NCI-H2081 (cell line): ENCODE results near the gene NTM.

Source experiments
- DNase-seq, 2 experiments: peaks; one replicate each; lab custom pipeline; 2025; lab: John Stamatoyannopoulos, UW

NTM gene

GRCh38 chr11:131964698-131965483 lies 594.5 kb downstream of the NTM start:
- no peak for DNase-seq

DNA sequence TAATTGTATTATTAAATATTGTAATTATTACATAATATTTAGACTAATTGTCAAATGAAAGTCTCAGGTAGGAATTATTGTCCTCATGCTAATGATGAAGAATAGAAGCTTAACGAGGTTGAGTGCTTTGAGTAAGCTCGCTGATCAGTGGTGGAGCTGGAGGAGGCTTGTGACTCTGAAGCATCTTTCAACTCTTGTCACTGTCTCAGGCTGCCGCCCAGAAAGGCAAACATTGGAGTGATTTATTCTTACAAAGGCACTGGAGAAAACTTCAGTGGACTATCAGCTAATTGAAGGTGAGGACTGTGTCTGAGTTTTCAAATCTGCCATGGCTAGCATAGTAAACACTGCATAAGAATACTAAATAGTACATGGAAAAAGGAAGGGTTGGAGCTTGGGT lies 595.1 kb downstream of the NTM start:
- no peak for DNase-seq

- no peak for DNase-seq
Measured at GRCh38 chr11:131966667-131967066, 596.3 kb downstream of the NTM start.

DNA sequence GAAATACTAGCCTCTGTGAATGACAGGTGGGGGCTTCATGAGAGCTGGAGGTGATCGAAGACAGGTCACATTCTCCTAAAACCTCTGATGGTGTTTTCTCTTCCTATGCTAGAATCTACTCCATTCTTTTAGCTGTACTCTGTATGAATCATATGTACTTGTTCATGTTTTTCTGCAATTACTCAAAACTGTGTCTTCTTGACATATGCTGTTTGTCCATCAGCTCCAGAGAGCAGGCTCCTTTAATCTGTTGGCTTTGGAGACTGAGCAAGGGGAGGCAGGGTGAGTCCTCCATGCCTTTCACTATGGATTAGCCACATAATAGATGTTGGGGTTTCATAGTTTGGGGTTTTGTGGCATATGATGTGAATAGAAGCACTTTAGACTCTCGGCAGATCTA lies 598.8 kb downstream of the NTM start:
- no peak for DNase-seq

DNA sequence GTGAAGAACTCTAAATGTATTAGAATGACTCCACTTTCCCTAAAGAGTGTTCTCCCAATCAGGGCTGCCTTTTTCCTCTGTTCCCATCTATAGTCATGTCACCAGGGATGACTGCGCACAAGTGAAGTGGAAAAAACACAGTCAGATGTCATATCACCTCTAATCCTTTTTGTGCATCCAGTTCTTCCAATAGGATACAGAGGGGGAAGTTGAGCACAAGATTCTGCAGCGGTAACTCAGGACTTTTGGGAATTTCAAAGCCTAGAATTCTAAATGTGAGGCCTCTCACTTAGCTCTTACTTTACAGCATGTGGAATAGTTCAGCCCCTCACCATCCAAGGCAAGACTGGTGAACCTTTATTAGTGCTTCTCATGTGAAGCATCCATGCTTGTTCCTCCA lies 602.6 kb downstream of the NTM start:
- DNase-seq: no peak

DNA sequence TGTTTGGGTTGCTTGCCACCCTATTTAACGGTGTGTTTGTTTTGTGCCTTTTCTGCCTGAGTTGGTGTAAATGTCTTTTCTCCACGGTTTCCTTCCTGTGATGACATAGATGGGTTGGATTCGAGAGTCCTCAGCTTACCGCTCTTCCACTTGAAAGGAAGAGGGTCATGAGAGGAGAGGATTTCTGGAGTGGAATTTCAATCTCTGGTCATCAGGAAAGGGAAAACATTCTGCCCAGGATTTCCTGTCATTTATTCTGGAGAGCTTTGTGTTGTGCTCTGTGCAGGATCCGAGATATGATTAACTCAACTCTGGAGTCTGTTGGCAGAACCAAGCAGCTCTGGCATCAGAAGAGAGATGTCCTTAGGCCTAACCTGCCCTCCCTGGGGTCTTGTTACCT lies 605.2 kb downstream of the NTM start:
- no peak for DNase-seq

GRCh38 chr11:131976021-131976420 lies 605.6 kb downstream of the NTM start:
- DNase-seq: no peak

GRCh38 chr11:131977231-131977630 lies 606.8 kb downstream of the NTM start:
- DNase-seq: no peak

- DNase-seq: no peak
Measured at GRCh38 chr11:131977854-131978253, 607.4 kb downstream of the NTM start.

DNA sequence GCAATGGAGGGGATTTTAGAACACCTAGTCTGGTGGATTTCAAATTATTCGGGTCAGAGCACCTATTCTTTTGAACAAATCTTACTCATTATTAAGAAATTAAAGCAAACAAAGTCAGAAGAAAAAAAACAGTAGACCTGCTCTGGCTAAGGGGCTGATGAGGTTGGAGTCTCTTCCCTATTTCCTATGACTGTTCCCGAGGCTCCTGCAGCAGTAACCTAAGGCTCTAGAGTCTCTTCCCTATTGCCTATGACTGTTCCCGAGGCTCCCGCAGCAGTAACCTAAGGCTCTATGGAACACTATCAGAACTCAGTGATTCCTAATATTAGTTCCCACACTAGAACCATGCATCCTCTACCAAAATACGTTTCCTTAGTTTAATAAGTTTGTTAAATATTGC lies 607.9 kb downstream of the NTM start:
- no peak for DNase-seq

DNA sequence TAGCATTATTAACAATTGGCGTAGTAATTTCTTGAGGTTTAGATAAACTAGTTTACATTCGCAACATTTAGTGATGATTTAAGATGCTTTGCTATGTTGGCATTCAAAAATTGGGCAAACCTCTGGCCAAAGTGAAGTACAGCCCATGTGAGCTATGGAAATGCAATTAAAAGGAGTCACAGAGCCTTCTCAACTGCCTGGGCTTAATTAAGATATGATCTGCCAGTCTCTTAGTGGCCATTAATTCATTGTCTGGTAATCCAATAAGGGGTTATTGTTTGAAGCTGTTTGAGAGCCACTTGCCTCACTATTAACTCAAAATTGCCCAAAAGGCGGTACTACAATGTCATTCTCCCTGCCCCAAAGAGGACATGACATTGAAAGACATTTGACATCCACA lies 608.9 kb downstream of the NTM start:
- no peak for DNase-seq

GRCh38 chr11:131980199-131980598 lies 609.8 kb downstream of the NTM start:
- no peak for DNase-seq

GRCh38 chr11:131980888-131981668 lies 610.7 kb downstream of the NTM start:
- peak in 1 of 2 experiments; percentile 5 for DNase-seq

- DNase-seq: no peak
Measured at GRCh38 chr11:131982154-131982553, 611.7 kb downstream of the NTM start.

- no peak for DNase-seq
Measured at GRCh38 chr11:131985846-131986301, 615.5 kb downstream of the NTM start.

- no peak for DNase-seq
Measured at GRCh38 chr11:131987703-131988102, 617.3 kb downstream of the NTM start.

DNA sequence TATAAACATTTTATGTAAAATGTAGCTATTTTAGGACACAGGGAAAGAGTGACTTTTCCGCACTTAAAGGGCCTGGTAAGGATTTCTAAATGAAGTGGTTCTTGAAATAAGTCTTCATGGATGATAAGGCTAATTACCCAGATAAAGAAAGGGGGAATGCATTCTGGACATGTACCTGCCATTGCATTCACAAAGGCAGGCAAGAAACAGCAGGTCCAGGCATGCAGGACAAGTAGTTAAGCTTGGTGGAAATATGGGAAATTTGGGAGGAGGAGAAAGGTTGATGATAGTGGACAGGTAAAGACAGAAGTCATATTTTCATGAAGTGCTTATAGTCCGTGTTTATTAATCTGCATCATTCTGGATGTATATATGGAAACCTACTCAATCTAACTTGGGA lies 621.2 kb downstream of the NTM start:
- no peak for DNase-seq

- DNase-seq: no peak
Measured at GRCh38 chr11:131993246-131993645, 622.8 kb downstream of the NTM start.

DNA sequence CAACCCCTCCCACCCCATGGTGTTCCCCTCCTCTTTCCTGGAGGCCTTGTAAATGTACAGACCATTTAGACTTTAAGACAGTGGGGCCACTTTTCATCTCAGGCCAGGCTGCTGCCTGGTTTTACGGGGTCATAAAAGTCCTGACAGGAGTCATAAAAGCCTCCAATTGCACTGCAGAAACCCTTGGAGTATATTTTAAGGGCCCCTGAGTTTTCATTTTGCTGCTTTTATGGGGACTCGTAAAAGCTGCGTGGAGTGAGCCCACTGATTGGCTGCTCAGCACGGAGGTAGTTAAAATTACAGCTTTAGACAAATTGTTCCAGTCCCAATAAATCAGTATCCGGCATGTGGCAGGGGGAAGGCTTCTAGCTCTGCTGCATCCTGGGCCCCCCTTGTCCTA lies 627.6 kb downstream of the NTM start:
- DNase-seq: no peak

- DNase-seq: peak; percentile 21 to 49
Measured at GRCh38 chr11:131999084-131999483, 628.7 kb downstream of the NTM start.

DNA sequence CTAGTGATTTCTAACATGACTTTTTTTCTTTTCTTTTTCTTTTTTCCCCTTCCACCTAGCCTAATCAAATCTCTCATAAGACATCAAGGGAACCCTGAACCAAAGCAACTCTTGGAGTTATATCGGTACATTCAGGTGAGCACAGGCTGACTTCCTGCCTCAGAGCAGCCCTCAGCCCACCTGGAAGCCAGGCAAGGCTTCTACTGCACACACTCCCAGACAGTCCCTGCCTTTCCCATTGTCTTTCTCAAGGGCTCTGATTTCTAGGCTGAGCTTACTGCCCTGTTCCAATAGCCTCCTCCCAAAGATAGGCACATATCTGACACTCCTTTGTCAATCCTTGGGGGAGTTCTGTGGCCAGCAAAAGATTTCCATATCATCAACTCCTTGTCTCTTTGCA lies 629.5 kb downstream of the NTM start:
- no peak for DNase-seq

DNA sequence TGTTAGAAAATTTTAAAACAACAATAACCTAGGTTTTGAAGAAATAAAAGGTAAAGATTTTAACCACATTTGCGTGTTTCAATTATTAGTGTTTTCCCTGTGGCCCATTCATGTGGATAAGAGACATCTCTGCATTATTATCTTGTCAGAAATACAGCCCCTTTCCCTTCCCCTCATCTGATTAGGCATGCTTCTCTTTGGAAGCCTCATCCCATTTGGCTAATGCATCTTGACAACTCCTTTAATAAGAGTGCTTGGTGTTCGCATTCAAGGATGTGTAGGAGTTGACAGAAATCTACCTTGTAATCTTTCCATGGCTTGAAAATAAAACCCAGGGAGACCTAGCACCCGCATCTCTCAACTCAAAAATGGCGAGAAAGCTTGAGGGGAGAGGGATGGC lies 635.5 kb downstream of the NTM start:
- DNase-seq: no peak

GRCh38 chr11:132006884-132007580 lies 636.6 kb downstream of the NTM start:
- DNase-seq: no peak
